Stimulated activated CD8-positive, alpha-beta memory T cell treated with anti-CD3 and anti-CD28 coated beads, Interleukin-15, amount 100 ng/mL, for 24 hours (primary cell): ENCODE measurements around the gene ACTRT2.

Experiments used
- DNase-seq: peaks from one replicate; pipeline ENCODE4 v3.0.0-alpha.2; 2020; ENCODE audit warnings: low read depth

The ACTRT2 gene

DNA sequence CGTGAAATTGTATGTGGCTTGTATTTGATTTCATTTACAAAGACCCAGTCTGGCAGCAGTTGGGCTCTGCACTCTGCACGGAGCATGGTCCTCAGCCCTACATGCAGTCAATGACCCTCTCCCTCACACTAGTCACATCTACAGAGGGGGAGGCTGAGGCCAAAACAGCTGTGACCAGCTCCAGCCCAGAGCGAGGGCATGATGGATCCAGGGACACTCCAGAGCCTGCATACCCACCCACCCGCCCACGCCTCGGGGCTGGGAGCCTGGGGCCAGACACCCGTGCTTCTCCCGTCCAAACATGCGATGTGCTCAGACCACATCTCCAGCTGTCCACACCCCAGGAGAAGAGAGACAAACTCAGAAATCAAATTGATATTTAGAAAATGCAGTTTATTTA, 33.8 kb downstream of the ACTRT2 start:
- DNase-seq = no peak

DNA sequence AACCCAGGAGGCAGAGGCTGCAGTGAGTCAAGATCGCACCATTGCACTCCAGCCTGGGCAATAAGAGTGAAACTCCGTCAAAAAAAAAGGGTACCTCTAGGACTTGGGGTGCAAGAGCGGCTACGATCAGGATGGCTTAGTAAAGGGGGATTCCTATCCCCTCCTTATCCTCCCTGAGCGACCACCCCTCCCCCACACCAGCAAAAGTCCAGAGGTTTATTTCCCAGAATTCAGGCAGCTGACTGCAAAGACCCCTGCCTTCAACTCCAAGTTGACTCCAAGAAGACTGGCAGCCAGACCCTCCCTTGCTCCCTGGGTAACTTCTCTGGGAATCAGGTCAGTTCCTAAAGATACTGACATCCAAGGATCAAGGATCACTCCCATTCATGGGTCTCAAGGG, 35.4 kb downstream of the ACTRT2 start:
- DNase-seq = no peak

DNA sequence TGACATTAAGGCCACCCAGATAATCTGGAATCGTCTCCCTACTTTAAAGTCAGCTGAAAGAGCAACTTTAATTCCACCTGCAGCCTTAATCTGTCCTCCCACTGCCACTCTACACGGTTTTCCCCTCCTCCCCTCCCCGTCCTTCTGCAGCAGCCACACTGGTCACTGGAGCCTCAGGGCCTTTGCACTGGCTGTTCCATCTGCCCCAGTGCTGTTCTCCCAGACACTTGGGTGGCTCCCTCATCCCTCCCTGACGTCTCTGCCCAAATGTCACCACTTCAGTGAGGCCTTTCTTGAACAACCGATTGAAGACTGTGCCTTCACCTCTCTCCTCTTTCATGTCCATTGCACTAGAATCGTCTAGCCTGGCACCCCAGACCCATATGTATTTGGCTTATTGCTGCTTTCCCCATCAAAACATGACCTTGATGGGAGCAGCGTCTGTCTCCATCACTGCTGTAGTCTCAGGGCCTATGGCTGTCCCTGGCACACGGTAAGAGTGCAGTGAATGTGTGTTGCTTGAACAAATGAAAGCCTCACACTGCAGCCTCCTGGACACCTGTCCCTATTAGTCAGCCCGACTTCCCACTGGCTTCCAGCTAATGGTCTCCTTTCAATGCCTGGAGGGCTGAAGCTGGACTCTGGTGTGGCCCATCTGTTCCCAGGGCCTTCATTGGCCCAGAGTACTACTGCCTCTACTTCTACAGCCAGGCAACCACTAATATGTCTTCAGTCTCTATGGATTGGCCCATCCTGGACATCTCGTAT, 37.2 kb downstream of the ACTRT2 start:
- no peak for DNase-seq

DNA sequence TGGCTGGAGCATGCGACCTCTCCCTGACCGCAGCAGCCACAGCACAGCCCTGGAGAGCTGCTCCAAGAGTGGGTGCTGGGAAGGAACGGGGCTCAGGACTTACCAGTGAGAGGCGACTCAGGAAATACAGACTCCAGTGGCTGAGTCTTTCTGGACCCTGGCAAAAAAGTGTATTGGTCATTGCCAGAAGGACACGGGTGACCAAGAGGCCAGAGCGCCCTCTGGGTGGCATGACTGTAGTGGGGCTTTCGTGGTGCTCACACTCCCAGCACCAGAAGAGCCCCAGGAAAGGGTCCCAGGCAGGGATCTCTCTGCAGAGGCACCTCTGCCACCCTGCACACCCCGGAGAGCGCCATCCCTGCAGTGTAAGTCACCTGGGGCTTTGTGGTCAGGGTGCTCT, 38.9 kb downstream of the ACTRT2 start:
- no peak for DNase-seq

DNA sequence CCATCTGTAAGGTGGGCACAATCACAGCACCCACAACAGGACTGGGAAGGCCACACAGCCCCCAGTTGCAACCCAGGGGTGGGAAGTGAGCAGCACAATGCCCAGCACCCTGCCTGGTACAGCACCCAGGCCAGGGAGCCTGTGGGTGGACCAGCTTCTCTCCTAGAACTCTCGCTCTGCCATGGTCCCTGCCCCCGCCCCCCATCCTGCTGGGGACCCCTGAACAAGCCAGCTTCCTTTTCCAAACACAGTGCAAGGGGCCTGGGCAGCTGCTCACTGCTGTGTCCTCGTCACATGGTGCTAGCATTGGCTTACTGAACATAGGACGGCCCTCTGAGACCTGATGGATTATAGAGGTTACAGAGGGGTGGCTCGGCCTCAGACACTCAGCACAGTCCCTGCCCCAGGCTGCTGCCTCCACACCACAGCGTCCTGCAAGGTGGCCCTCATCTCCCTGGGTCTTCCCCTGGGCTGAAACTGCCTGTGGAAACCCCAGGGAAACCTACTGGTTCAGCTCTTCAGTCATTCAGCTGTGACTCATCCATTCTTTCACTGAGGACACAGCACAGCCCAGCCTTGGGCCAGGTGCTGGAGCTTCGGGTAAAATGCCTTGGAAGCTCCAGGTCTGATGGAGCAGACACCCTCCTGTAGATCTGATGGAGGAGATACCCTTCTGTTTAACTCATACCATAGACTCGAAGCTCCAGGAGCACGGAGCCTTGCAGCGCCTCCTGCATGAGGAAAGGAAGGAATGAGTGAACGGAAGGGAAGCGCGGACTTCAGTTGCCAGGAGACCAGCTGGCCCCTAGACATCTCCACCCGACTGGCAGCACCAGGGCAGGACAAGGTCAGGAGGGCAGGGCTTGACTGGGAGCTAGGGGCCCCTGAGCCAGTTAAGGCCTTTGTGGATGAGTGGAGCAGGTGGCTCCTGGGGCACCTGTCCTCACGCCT, 39.6 kb downstream of the ACTRT2 start:
- DNase-seq = no peak

DNA sequence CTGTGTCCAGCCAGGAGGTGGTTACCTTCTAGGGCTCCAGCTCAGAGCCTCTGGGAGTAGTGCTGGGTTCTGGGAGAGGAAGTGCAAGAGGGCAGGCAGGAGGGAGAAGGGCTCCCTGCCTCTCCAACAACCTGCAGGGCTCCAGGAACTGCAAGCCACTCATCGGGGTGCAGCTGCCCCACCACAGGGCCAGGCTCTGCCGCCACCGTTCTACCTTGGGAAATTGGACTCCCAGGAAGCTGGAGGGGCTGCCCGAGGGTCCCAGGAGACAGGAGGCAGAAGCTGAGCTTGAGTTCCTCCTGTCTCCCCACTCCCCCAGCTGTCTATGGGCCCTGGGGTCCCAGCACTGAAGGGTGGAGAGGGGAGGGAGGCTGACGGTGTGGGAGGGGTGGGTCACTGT, 40.3 kb downstream of the ACTRT2 start:
- DNase-seq = no peak

DNA sequence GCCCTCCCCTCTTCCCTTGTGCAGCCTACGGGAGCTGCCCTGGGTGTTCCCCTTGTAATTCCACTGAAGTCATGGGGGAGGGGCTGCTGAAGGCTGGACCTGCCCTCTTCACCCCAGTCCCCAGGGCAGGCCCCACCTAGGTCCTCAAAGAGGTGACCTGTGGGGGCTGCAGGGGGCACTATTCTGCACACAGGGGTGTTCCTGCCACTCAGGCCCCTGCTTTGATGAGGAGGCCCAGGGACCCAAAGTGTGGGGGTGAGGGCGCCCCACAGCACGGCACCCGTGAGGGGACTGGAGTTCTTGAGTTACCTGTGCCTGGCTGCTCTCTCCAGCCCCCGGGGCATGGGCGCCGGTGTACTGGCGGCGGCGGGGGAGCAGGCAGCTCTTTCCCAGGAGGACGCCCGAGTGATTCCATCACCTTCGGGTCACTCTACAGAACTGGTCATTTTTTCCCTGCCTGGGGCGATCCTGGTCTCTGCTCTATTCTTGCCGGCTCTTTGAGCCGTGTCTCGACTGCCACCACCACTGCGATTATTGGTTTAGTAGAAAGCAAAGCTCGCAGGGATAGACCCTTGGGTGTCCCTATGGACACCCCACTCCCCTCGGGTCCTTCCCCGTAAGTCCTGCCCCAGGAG, 40.8 kb downstream of the ACTRT2 start:
- DNase-seq = no peak

DNA sequence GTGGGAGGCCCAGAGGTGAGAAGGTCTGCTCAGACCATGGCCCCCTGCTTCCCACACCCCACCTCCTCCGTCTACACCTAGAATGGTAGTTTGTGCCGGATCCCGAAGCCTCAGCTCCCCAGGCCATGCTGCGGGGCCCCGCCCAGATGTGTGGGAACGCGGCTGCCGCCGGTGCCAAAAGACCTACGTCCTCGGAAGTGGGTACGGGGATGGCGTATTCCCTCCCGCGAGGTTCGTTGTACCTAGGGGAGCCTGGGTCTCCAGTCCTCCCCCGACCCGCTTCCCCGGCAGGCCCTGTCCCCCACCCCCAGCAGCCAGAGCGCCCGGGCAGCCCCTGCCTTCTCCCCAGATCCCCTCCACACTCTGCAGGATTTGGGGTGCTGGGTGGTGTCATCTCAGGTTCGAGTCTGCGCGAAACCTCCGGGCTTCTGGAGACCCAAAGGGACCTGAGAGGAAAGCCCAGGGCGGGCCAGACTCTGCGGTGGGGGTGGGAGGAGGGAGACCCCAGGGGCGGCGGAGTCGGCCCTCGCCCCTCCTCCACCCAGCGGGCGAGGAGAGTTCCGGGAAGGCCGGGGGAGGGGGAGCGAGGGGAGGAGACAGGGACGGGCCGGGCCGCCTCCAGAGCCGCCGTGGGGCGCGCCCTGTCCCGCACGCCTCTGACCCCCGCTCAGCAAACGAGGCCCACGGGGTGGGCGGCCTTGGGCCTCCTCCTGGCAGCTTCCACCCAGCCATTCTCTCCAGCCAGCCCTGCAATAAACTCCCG, 41.5 kb downstream of the ACTRT2 start:
- no peak for DNase-seq

DNA sequence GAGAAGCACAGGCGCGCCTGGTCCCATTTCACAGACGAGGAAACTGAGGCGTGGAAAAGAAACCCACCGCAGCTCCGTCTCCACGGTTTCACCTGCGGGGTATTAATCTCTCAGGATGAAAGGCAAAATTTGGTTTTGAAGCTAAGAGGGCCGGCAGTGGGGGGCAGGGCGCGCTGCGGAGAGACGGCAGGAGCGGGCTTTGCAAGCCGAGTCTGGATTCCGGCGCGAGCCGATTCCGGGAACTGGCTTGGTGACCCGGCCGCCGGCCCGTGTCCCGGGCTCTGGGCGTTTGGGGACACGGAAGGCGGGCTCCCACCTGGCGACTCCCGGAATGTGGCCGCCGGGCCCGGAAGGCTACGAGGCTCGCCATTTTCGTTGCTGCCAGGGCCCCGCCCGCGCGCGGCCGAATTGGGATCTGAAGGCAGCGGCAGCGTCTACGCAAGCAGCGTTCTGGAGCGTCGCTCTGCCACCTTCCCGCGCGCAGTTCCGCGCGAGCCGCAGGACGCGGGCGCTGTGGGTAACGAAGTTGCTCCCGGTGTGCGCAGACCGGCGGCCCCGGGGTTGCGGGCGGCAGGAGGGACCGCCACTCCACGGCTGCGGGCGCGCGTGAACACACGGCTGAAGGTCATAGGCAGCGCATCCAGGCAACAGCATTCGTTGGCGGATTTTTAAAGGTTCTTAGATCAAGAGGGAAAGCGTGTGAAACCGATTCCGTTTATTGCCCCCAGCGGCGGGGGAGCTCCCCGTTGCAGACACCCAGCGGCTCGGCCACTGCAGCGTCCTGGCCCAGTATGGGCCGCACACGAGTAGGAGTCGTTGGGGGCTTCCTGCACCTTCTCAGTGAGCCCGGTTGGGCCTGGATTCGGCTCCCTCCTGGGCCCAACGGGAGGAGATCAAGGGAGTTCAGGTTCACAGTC, 42.4 kb downstream of the ACTRT2 start:
- DNase-seq = no peak

DNA sequence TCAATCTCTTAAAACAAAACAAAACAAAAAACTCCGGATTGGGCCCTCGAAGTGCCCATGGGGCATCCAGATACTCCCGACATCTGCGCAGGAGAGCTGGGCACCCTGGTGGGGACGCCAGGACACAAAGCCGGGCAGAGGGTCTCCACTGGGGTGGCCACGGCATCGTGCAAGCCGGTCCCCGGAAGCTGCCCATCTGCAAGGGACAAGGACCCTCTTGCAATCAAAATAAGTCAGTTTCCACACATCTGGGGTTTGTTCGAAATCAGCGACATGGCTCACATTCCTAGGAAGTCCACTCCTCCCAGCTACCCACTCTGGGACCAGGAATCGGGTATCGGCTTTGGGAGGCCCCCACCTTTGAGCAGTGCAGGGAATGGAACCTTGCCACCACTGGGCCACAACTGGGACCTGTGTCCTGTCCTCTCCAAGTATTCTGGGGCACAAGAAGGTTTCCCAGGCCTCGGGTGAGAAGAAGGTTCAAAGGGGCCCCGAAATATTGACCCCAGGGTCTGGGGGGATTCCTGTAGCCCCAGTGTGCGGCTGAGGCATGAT, 43.1 kb downstream of the ACTRT2 start:
- DNase-seq = no peak

DNA sequence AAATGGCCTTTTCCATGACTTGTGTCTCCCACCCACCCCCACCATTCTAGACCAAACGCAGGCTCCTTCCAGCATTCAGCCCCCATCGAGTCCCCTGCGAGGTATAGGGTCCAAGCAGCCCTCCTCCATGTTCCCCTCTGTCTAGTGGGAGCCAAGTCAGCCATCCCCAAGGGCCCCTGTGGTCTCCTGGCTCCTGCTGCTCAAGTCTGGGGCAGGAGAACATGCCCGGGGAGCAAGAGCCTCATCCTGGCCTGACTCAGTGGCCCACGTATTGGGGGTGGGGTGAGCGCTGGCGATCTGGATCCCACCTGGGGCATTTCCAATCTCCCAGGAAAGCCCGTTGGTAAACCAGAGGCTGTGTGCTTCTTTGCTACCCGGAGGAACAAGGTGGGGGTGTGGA, 43.6 kb downstream of the ACTRT2 start:
- no peak for DNase-seq

DNA sequence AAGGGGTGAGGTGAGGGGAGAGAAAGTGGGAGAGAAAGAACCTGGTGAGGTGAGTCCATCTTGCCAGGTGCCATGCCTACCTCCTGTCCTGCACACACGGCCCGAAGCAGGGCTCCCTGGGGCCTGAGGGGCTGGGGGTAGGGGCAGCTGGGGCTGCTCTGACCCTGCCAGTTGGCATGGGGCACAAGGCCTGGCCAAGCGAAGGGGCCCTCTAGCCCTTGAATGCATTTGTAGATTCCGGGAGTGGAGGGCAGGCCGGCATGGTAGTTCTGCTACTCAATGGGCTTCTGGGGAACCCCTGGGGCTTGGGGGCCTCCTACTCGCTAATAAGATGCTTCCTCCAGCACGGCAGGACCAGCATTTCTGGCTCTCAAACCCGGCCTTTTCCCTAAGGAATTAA, 44.1 kb downstream of the ACTRT2 start:
- no peak for DNase-seq

DNA sequence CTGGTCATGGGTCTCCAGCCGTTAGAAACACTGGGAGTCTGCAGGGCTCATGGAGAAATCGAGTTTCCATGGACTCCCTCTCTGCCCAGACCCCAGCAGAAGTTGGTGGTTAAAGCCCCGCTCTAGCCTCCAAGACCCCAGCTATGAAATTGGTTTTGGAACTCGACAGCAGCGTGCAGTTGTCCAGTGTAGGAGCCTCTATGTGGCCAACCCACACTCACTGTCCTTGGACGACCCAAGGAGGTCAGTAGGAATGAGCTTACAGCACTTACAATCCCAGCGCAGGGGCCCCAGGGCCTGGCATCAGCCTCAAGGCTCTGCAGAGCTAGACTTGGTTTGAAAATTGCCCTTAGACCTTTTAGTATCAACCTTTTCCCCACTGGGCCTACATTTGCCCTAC, 44.5 kb downstream of the ACTRT2 start:
- DNase-seq = no peak

DNA sequence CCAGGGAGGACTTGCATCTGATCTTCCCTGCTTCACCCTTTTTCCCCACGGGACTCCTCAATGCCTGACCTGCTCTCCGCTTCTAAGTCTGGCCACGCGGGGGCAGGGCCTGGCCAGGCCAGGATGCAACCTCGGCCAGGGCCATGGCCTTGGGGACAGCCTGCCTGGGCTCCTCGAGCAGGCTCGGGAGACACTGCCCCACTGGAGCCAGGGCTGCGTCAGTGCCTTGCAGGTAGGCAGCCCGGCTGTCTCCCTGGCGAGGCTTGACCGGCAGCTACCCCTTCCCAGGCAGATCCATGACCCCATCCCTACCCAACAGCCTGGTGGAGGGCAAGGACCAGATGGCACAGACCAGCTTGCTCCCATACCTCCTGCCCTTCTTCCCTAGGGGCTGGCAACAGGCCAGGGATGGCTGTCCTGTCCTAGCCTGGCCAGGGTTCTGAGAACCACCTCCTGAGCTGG, 45.0 kb downstream of the ACTRT2 start:
- no peak for DNase-seq

DNA sequence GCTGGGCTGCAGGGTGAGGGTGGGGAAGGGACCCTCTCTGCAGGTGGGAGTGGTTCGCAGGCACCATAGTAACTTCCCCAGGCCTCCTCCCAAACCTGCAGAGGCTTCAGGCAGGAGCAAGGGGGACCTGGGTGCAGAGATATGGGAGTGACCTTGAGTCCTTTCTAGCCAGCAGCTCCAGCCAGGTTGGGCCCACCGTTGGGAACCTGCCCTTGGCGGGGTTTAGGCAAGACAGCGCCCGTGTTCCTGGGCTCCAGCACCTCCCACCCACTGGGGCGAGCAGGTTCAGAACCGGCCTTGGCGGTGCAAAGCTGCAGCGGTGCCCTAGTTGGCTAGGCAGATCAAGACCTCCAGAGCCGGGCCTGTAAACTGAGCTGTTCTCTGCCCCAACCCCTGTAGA, 45.6 kb downstream of the ACTRT2 start:
- DNase-seq = no peak

DNA sequence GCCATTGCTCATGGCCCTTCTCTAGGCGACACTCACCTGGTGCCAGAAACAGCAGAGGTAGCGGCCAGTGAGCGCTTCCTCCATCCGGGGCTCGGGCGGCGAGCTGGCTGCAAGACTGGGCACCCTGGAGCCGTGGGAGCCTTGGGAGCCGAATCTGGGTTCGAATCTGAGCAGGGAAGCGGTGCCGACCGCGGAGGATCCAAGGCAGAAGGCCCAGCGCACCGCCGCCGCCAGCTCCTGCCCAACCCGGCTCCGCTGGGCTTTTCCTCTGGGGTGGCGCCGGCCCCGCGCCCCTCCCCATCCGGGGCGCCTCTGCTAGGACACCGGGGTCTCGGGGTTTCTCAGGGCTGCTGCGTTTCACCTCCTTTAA, 46.0 kb downstream of the ACTRT2 start:
- no peak for DNase-seq

DNA sequence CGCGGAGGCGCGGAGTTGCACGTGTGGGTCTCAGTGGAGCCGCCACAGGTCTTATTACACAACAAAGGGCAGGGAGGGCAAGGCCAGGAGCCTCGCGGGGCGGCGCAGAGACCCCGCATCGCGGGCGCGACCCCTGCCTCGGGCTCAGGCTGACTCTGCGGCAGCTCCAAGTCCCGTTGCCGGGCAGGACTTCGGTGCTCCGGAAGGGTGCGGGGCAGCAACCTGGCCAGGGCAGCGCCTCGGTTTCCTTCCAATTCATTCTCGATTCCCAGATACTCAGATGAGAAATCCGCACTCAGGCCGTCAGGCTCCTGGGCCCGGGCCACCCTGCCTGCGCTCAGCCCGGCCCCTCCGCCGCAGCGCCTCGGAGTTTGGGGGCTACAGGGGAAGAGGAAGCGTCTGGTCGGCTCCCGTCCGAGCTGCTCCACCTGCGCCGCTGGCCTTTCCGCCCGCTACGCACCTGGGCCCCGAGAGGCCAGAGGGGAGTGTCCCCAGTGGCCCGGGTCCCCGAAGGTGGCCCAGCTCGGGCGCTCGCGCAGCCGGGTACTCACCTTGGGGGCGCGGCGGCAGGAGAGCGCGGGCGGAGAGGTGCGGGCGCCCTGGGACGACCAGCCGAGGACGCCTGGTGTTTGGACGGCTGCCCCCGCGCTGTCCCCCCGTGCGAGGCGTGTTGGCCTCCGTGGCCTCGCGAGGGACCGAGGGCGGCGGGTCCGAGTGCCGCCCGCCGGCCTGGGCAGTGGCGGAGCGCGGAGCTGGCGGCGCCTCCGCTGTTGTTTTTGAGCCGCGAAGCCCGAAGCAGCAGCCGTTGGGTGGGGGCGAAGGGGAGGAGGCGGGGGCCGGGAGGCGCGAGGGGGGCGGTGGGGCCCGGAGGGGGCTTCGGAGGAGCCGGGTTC, 46.6 kb downstream of the ACTRT2 start:
- no peak for DNase-seq

DNA sequence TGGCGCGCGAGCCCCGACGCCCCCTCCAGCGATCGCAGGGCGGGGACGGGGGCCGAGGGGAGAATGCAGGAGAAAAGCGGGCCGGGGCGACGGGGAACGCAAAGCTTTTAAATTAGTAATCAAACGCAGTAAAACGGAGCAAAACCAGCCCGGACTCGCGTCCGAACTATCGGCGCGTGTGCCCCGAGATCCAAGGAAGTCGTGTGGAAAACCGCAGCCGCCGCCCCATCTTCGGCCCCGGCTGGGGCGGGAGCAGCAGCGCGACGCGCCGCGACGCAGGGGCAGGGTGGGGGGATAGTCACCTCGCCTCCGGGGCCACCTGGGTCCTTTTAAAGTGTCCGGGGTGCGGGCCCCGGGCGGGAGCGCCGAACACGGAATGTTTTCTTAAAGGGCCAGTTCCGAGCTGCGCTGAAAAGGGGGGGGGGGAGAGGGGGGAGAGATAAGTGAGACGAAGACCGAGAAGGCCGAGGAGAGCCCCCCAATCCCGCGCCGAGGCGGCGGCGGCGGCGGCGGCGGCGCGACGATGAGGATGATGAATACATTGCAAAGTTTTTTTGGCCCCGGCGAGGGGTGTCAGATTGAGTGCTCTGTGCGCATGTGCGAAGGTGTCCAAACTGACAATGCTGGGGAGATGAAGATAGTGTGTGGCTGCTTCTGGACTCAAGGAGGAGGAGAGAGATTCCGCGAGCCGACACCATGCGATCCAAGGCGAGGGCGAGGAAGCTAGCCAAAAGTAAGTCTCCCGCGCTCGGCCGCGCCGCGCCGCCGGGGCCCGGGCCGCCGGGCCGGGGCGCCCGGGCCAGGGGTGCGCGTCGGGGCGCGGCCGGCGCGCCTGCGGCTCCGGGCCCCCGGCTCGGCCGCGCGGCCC, 47.5 kb downstream of the ACTRT2 start, which contains the start of gene PRDM16:
Gene PRDM16 (plus strand): TSS at position 640 of the 868 bp plus-strand sequence. CDS start 57 bp downstream, at position 697.
- no peak for DNase-seq
